H1 (cell line): Measurements from ENCODE around the gene KLKB1. TPM values are rescaled to one million over a fixed set of nuclear protein-coding genes. Genes with fewer than 3 reads are reported as not detected.
"Not testable (repeated sequence)": the region's sequence is repeated elsewhere in the genome, so short reads cannot be mapped to it uniquely, and the experiment has no call there.

Experiments
- CTCF ChIA-PET: fragments of 300-600 bp; sonication (Branson Sonifier 250); formaldehyde crosslinking; loops from one replicate; lab custom pipeline; 2021; ENCODE audit not compliant: partially characterized antibody; lab: Charles Lee
- POLR2A ChIA-PET: fragments of 300-600 bp; sonication (Branson Sonifier 250); formaldehyde crosslinking; loops from one replicate; lab custom pipeline; 2021; ENCODE audit warnings: inconsistent platforms; ENCODE audit not compliant: partially characterized antibody; lab: Charles Lee
- DNase-seq, 2 experiments: peaks; one replicate each; pipeline versions ENCODE4 v3.0.0 to v3.0.0-alpha.2; 2010 to 2022; ENCODE audit warnings: low spot score in 2 of 2, low read depth in 1 of 2, mixed read lengths in 1 of 2
- FAIRE-seq: peaks from 2 replicates; lab custom pipeline; 2011; peaks lifted over from hg19 to GRCh38; lab: Jason Lieb, UNC
- H2AFZ ChIP-seq: 2 replicates; pipeline ENCODE4 v1.8.1; 2012; ENCODE audit warnings: low read length, inconsistent platforms
- H2AK5ac ChIP-seq: 2 replicates; pipeline ENCODE4 v1.6.1; 2013; ENCODE audit warnings: low read depth, low read length
- H2BK120ac ChIP-seq: replicated peaks from 2 replicates; pipeline ENCODE3; 2013; ENCODE audit warnings: low read depth, low read length, inconsistent platforms
- H2BK12ac ChIP-seq: 2 replicates; pipeline ENCODE4 v1.6.1; 2013; ENCODE audit warnings: low read depth, low read length
- H2BK15ac ChIP-seq: 2 replicates; pipeline ENCODE4 v1.6.1; 2013; ENCODE audit warnings: low read length
- H2BK20ac ChIP-seq: 2 replicates; pipeline ENCODE4 v1.6.1; 2013; ENCODE audit warnings: low read length
- H2BK5ac ChIP-seq: 2 replicates; pipeline ENCODE4 v1.6.1; 2013; ENCODE audit warnings: low read depth, low read length
- H3K14ac ChIP-seq: 2 replicates; pipeline ENCODE4 v1.6.1; 2013; ENCODE audit warnings: inconsistent platforms; ENCODE audit not compliant: insufficient read length
- H3K18ac ChIP-seq: 2 replicates; pipeline ENCODE4 v1.6.1; 2013; ENCODE audit warnings: low read length; ENCODE audit errors: extremely low read depth
- H3K23ac ChIP-seq: 2 replicates; pipeline ENCODE4 v1.6.1; 2013; ENCODE audit warnings: inconsistent platforms; ENCODE audit not compliant: insufficient read length
- H3K23me2 ChIP-seq: 2 replicates; pipeline ENCODE4 v1.6.1; 2013; ENCODE audit warnings: low read depth, low read length
- H3K27ac ChIP-seq: 2 replicates; pipeline ENCODE4 v1.6.1; 2011; ENCODE audit warnings: low read depth, low read length, inconsistent platforms
- H3K27me3 ChIP-seq, 4 experiments: replicated peaks in 1 of 4; 1 replicate in 1 of 4; 2 replicates in 3 of 4; pipeline versions ENCODE4 v1.6.1 to v1.8.1; 2011 to 2013; ENCODE audit warnings: low read length in 3 of 4, mild to moderate bottlenecking in 3 of 4, inconsistent platforms in 2 of 4, mixed read lengths in 2 of 4, moderate library complexity in 1 of 4; ENCODE audit not compliant: control insufficient read depth in 3 of 4, insufficient read depth in 3 of 4; ENCODE audit errors: extremely low read depth in 1 of 4
- H3K36me3 ChIP-seq, 4 experiments: 2 replicates each; pipeline versions ENCODE4 v1.6.1 to v1.8.1; 2011 to 2013; ENCODE audit warnings: mild to moderate bottlenecking in 4 of 4, low read length in 3 of 4, moderate library complexity in 2 of 4, control low read depth in 1 of 4, inconsistent platforms in 1 of 4; ENCODE audit not compliant: insufficient read depth in 4 of 4, control insufficient read depth in 2 of 4
- H3K4ac ChIP-seq: replicated peaks from 2 replicates; pipeline ENCODE3; 2013; ENCODE audit warnings: low read length, low read depth, mixed read lengths, inconsistent platforms; ENCODE audit not compliant: insufficient read length
- H3K4me1 ChIP-seq, 4 experiments: replicated peaks in 1 of 4; 1 replicate in 1 of 4; 2 replicates in 3 of 4; pipeline versions ENCODE4 v1.6.1 to v1.8.1; 2011 to 2013; ENCODE audit warnings: low read length in 3 of 4, inconsistent platforms in 2 of 4, mixed read lengths in 1 of 4; ENCODE audit not compliant: insufficient read depth in 4 of 4, control insufficient read depth in 3 of 4
- H3K4me2 ChIP-seq, 2 experiments: 2 replicates each; pipeline versions ENCODE4 v1.6.1 to v1.8.1; 2011 to 2013; ENCODE audit warnings: low read depth in 2 of 2, low read length in 2 of 2, control low read depth in 1 of 2, inconsistent platforms in 1 of 2, mild to moderate bottlenecking in 1 of 2; ENCODE audit not compliant: insufficient read depth in 1 of 2
- H3K4me3 ChIP-seq, 4 experiments: fragments of 200-600, 300-600 bp in 1 of 4; sonication (generic), shearing (Covaris generic), sonication (Bioruptor Twin) in 1 of 4; 2 replicates each; pipeline versions ENCODE4 v1.5.1 to v1.8.1; 2011 to 2016; ENCODE audit warnings: low read length in 4 of 4, low read depth in 3 of 4, control low read depth in 2 of 4, inconsistent platforms in 2 of 4, mild to moderate bottlenecking in 2 of 4, mixed read lengths in 1 of 4, moderate library complexity in 1 of 4; ENCODE audit not compliant: insufficient read depth in 2 of 4; ENCODE audit errors: extremely low read depth in 1 of 4
- H3K56ac ChIP-seq: replicated peaks from 2 replicates; pipeline ENCODE3; 2013; ENCODE audit warnings: low read depth, mild to moderate bottlenecking, mixed read lengths, low read length, inconsistent platforms; ENCODE audit not compliant: insufficient read length
- H3K79me1 ChIP-seq: 2 replicates; pipeline ENCODE4 v1.6.1; 2013; ENCODE audit warnings: low read depth, low read length, control low read depth
- H3K79me2 ChIP-seq, 2 experiments: 2 replicates each; pipeline versions ENCODE4 v1.6.1 to v1.8.1; 2012 to 2013; ENCODE audit warnings: low read length in 2 of 2, mild to moderate bottlenecking in 2 of 2, inconsistent platforms in 1 of 2; ENCODE audit not compliant: insufficient read depth in 2 of 2, control insufficient read depth in 1 of 2
- H3K9ac ChIP-seq, 4 experiments: replicated peaks in 1 of 4; 1 replicate in 1 of 4; 2 replicates in 3 of 4; pipeline versions ENCODE4 v1.6.1 to v1.8.1; 2011 to 2013; ENCODE audit warnings: low read depth in 3 of 4, low read length in 3 of 4, control low read depth in 2 of 4, mild to moderate bottlenecking in 2 of 4, moderate library complexity in 2 of 4, inconsistent platforms in 1 of 4; ENCODE audit errors: extremely low read depth in 1 of 4
- H3K9me3 ChIP-seq, 2 experiments: 2 replicates each; pipeline versions ENCODE4 v1.6.1 to v1.8.1; 2012 to 2013; ENCODE audit warnings: mild to moderate bottlenecking in 2 of 2, moderate library complexity in 2 of 2, control low read depth in 1 of 2, inconsistent platforms in 1 of 2, low read depth in 1 of 2, low read length in 1 of 2, mixed read lengths in 1 of 2; ENCODE audit not compliant: insufficient read depth in 2 of 2
- H4K20me1 ChIP-seq, 2 experiments: replicated peaks in 1 of 2; 2 replicates each; pipeline versions ENCODE3 to v1.8.1; 2011 to 2013; ENCODE audit warnings: inconsistent platforms in 2 of 2, low read length in 2 of 2, mild to moderate bottlenecking in 1 of 2; ENCODE audit not compliant: insufficient read depth in 2 of 2, control insufficient read depth in 1 of 2
- H4K5ac ChIP-seq: 2 replicates; pipeline ENCODE4 v1.6.1; 2013; ENCODE audit warnings: low read length, low read depth, mixed read lengths, inconsistent platforms; ENCODE audit not compliant: insufficient read length
- H4K8ac ChIP-seq: 2 replicates; pipeline ENCODE4 v1.8.0; 2013; ENCODE audit warnings: mild to moderate bottlenecking, moderate library complexity, low read length, inconsistent platforms; ENCODE audit not compliant: insufficient read depth; ENCODE audit errors: extremely low read depth
- H4K91ac ChIP-seq: replicated peaks from 2 replicates; pipeline ENCODE3; 2013; ENCODE audit warnings: low read length, mixed read lengths, inconsistent platforms; ENCODE audit not compliant: insufficient read length
- WGBS, 2 experiments: shearing (Covaris generic) in 1 of 2; methylation state at CpG; one replicate each; pipeline versions ENCODE4 v1.1.6 to v1.1.7; 2013 to 2015; ENCODE audit warnings: low lambda C conversion rate in 2 of 2, mixed read lengths in 2 of 2, inconsistent platforms in 1 of 2, low coverage in 1 of 2, missing lambda C conversion rate in 1 of 2; ENCODE audit not compliant: insufficient replicate concordance in 2 of 2, insufficient coverage in 1 of 2, insufficient read length in 1 of 2; ENCODE audit errors: extremely low coverage in 1 of 2, missing lambda C conversion rate in 1 of 2; 5-methylcytosine and 5-hydroxymethylcytosine counted together
- polyA plus RNA-seq, 7 experiments: library from polyadenylated mRNA; depleted of rRNA in 3 of 7; stranded (reverse) in 5 of 7; unstranded in 2 of 7; fragments of >200 nt in 5 of 7; fragments of 200-250 nt in 2 of 7; gene quantifications; 1 replicate in 5 of 7; 2 replicates in 1 of 7; 4 replicates in 1 of 7; pipeline versions ENCODE4 v1.2.1 to v1.2.3, GENCODE V29; 2011 to 2013; ENCODE audit warnings: missing spikeins in 2 of 7, mixed read lengths in 2 of 7
- total RNA-seq: library from RNA; stranded (reverse); fragmentation: NEBNext Ultra II Directional; extraction: Animal tissue kit (Norgen Biotek cat#: 25700); gene quantifications from 2 replicates; pipeline ENCODE4 v1.2.1, GENCODE V29; 2021

KLKB1 gene
- total and polyA plus RNA-seq, 2 of the 8 experiments (the other 6 are each of a cell fraction or from before 2014, with no cell fraction given) = 12.0 to 20.9 TPM

DNA sequence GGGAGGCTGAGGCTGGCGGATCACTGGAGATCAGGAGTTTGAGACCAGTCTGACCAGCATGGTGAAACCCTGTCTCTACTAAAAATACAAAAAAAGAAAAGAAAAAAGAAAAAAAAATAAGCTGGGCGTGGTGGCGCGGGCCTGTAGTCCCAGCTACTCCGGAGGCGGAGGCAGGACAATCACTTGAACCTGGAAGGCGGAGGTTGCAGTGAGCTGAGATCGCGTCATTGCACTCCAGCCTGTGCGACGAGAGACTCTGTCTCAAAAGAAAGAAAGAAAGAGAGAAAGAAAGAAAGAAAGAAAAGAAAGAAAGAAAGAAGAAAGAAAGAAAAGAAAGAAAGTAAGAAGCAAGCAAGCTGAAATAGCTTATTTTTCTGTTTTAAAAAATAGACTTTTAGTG lies 37.9 kb downstream of the KLKB1 start:
- H3K27me3 ChIP-seq, H3K9ac ChIP-seq, H2AFZ ChIP-seq, H2BK120ac ChIP-seq, H3K18ac ChIP-seq, H3K79me2 ChIP-seq, H2BK15ac ChIP-seq, H4K20me1 ChIP-seq, H2AK5ac ChIP-seq, H3K14ac ChIP-seq, H3K56ac ChIP-seq, H3K9me3 ChIP-seq, DNase-seq, H3K23me2 ChIP-seq, H4K5ac ChIP-seq, H4K8ac ChIP-seq, H4K91ac ChIP-seq, H3K79me1 ChIP-seq, H3K36me3 ChIP-seq, H3K27ac ChIP-seq, H2BK20ac ChIP-seq, H3K4ac ChIP-seq, H3K23ac ChIP-seq, FAIRE-seq: not testable (repeated sequence)
- Histone ChIP-seq H3K4me1 (peaks cover 3 to 17% (median 9%) of the 10 kb centered on the region in 4 experiments; a peak in 5 of 7 replicates), H2BK12ac (peak overlapping the region; percentile 100; the same call in 1 of the 2 replicates), H2BK5ac (peak overlapping the region; percentile 93), H3K4me3 (peak overlapping the region in 1 of 4 experiments; percentile 48; a peak in 1 of 8 replicates), H3K4me2 (peak overlapping the region; percentile 59 to 70; a peak in 3 of 4 replicates)
- 58% methylated on average over 1 of the region's 11 CpGs; no CpG with 5 or more reads in 1 of the 2 experiments for WGBS, 2 experiments
- ChIA-PET CTCF (interaction anchor here (1.0 to 1.1 kb wide), 2 partner anchors 63 to 128 kb away, joined by 3 read pairs; no protein-coding TSS in a partner anchor), POLR2A (interaction anchor here (0.6 to 3.6 kb wide), 11 partner anchors 9 to 460 kb away, joined by 3 to 37 read pairs (median 3); no protein-coding TSS in a partner anchor)
